DMS153 treated with DMSO at 0.1 percent for 48 hours (cell line): Measurements from ENCODE around the gene ELOA2.
"Not testable (repeated sequence)": the region's sequence is repeated elsewhere in the genome, so short reads cannot be mapped to it uniquely, and the experiment has no call there.

Source experiments
- DNase-seq: peaks from one replicate; lab custom pipeline; 2025; ENCODE audit not compliant: unreplicated experiment; lab: John Stamatoyannopoulos, UW

The ELOA2 gene

GRCh38 chr18:47023769-47024465, 11.5 kb downstream of the ELOA2 start:
- not testable (repeated sequence) for DNase-seq

DNA sequence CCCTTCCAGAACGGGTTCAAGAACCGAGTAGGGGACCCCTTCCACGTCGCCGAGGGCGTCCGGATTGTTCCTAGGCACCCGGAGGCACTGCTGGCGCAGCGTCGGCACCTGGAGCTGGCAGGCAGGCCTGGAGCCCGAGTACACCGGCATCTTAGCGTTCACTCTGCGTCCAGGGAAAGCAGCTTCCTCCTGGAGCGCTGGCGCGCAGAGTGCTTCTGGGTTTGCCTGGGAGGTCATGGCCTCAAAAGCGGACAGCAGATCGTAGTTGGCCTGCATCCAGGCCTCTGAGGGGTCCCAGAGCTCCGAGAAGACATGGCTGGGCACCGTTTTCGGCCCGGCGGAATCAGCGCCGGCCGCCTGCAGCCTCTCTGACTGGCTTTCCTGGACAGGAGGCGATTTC, 12.6 kb downstream of the ELOA2 start:
- DNase-seq: not testable (repeated sequence)

- DNase-seq: not testable (repeated sequence)
Measured at GRCh38 chr18:47020757-47021156, 14.7 kb downstream of the ELOA2 start.

GRCh38 chr18:47019870-47020269, 15.6 kb downstream of the ELOA2 start:
- not testable (repeated sequence) for DNase-seq
